ENCODE results near the gene PCYT1A. TPM values are rescaled to one million over a fixed set of nuclear protein-coding genes. Genes with fewer than 3 reads are reported as not detected.

Gene PCYT1A
- total RNA-seq, 1 donor from 2014 or later, result 66.2 TPM

- H3K4me3 Mint-ChIP-seq (ENCODE audit: unreplicated experiment), result no peak overlapping the region
- DNase-seq (ENCODE audit: extremely low spot score, unreplicated experiment), result no peak
- no peak for TF ChIP-seq CTCF (IDR thresholded peaks at IDR 0.05)
Observed at GRCh38 chr3:196235452-196236122, 51.9 kb downstream of the PCYT1A start.

GRCh38 chr3:196232882-196233251 lies 54.7 kb downstream of the PCYT1A start:
- DNase-seq (ENCODE audit: extremely low spot score, unreplicated experiment), result no peak
- no peaks in the 10 kb centered on the region for H3K9me3 Mint-ChIP-seq (ENCODE audit: unreplicated experiment)

More at GRCh38 chr3:196235452-196236122, 51.9 kb downstream of the PCYT1A start:
- Mint-ChIP-seq H3K27ac (ENCODE audit: unreplicated experiment) (no peak overlapping the region), H3K27me3 (ENCODE audit: unreplicated experiment) (no peaks in the 10 kb centered on the region), H3K9me3 (ENCODE audit: unreplicated experiment) (no peaks in the 10 kb centered on the region), H3K36me3 (ENCODE audit: unreplicated experiment) (peaks cover 44% of the 10 kb centered on the region), H3K4me1 (ENCODE audit: unreplicated experiment) (peaks cover 14% of the 10 kb centered on the region)

GRCh38 chr3:196232154-196232881 lies 55.2 kb downstream of the PCYT1A start:
- TF ChIP-seq CTCF (IDR thresholded peaks at IDR 0.05), result no peak
- Mint-ChIP-seq H3K4me1 (ENCODE audit: unreplicated experiment) (peaks cover 11% of the 10 kb centered on the region), H3K9me3 (ENCODE audit: unreplicated experiment) (no peaks in the 10 kb centered on the region), H3K27ac (ENCODE audit: unreplicated experiment) (no peak overlapping the region), H3K4me3 (ENCODE audit: unreplicated experiment) (no peak overlapping the region), H3K27me3 (ENCODE audit: unreplicated experiment) (no peaks in the 10 kb centered on the region), H3K36me3 (ENCODE audit: unreplicated experiment) (peaks cover 29% of the 10 kb centered on the region)
- no peak for DNase-seq (ENCODE audit: extremely low spot score, unreplicated experiment)

More at GRCh38 chr3:196232882-196233251, 54.7 kb downstream of the PCYT1A start:
- Mint-ChIP-seq H3K36me3 (ENCODE audit: unreplicated experiment) (peaks cover 31% of the 10 kb centered on the region), H3K27me3 (ENCODE audit: unreplicated experiment) (no peaks in the 10 kb centered on the region), H3K4me1 (ENCODE audit: unreplicated experiment) (peaks cover 7% of the 10 kb centered on the region), H3K27ac (ENCODE audit: unreplicated experiment) (no peak overlapping the region), H3K4me3 (ENCODE audit: unreplicated experiment) (no peak overlapping the region)
- no peak for TF ChIP-seq CTCF (IDR thresholded peaks at IDR 0.05)

- DNase-seq (ENCODE audit: extremely low spot score, unreplicated experiment), result no peak
Observed at GRCh38 chr3:196227629-196228493, 59.7 kb downstream of the PCYT1A start.

More at GRCh38 chr3:196227629-196228493, 59.7 kb downstream of the PCYT1A start:
- Mint-ChIP-seq H3K27me3 (ENCODE audit: unreplicated experiment) (no peaks in the 10 kb centered on the region), H3K4me1 (ENCODE audit: unreplicated experiment) (peaks cover 11% of the 10 kb centered on the region), H3K27ac (ENCODE audit: unreplicated experiment) (no peak overlapping the region), H3K36me3 (ENCODE audit: unreplicated experiment) (peaks cover 4% of the 10 kb centered on the region), H3K9me3 (ENCODE audit: unreplicated experiment) (no peaks in the 10 kb centered on the region), H3K4me3 (ENCODE audit: unreplicated experiment) (no peak overlapping the region)
- no peak for TF ChIP-seq CTCF (IDR thresholded peaks at IDR 0.05)

Data from osteocyte (in vitro differentiated cells).